ENCODE measurements around the gene TAOK3.
"Not testable (repeated sequence)": the region's sequence is repeated elsewhere in the genome, so short reads cannot be mapped to it uniquely, and the experiment has no call there.

The TAOK3 gene

DNA sequence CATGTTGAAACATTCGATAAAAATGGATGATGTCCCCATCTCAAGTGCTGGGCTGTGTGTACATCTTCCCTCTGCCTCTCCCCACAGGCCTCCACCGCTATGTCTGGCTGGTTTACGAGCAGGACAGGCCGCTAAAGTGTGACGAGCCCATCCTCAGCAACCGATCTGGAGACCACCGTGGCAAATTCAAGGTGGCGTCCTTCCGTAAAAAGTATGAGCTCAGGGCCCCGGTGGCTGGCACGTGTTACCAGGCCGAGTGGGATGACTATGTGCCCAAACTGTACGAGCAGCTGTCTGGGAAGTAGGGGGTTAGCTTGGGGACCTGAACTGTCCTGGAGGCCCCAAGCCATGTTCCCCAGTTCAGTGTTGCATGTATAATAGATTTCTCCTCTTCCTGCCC, 228.2 kb downstream of the TAOK3 start:
- no peak for DNase-seq (ENCODE audit: low read depth in 2 of 2, low spot score in 1 of 2)

DNA sequence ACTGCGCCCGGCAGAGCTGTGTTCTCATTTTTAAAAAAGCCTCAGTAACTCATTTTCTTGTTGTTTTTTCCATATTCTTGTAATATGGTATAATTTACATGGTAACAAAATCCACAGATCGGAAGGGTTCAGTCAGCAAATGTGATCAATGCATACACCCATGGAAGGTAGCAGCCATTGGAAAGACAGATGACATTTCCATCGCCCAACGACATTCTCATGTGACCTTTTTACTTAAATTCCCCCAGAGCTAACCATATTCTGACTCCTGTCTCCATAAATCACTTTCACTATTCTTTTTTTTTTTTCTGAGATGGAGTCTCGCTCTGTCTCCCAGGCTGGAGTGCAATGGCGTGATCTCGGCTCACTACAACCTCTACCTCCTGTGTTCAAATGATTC, 231.9 kb downstream of the TAOK3 start:
- no peak for DNase-seq (ENCODE audit: low read depth in 2 of 2, low spot score in 1 of 2)

DNA sequence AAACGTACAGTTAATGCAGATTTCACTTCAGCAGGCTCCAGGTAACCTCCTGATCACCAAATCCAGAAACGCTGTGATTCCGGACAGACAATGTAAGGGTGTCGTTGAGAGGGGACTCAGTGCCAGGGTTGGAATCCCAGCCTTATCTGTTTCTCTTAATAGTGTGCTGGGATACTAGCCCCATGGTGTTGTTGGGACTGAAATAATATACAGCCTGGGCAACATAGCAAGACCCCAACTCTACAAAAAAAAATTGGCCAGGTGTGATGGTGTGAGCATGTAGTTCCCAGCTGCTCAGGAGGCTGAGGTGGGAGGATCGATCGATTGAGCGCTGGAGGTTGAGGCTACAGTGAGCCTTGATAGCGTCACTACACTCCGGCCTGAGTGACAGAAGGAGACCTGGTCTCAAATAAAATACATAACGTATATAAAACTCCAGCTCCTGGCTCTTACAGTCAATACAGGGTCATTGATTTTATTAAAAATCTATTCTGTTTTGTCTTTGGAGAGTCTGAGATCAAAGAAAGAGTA, 235.5 kb downstream of the TAOK3 start:
- DNase-seq (ENCODE audit: low read depth in 2 of 2, low spot score in 1 of 2): no peak

DNA sequence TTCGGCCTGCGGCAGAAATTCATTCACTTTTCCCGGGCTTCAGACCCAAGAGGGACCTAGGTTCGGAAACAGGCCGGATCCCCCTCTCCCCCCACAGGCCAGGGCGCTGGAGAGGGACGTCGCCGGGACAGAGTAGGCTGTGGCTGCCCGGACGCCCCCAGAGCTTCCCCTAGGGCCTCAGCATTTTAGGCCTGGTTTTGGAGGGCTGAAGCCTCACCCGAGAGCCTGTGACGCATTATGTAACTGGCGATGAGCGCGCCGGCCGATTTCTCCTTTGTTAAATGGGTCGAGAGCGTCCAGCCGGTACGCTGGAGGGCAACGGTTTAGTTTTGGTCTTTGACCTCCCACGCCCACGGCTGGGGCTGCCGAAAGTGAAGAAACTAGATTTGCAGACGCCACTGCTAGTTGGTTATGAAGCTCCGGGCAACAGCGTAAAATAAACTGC, 236.1 kb downstream of the TAOK3 start:
- peak in 1 of 2 donors; percentile 0 for DNase-seq (ENCODE audit: low read depth in 2 of 2, low spot score in 1 of 2)

DNA sequence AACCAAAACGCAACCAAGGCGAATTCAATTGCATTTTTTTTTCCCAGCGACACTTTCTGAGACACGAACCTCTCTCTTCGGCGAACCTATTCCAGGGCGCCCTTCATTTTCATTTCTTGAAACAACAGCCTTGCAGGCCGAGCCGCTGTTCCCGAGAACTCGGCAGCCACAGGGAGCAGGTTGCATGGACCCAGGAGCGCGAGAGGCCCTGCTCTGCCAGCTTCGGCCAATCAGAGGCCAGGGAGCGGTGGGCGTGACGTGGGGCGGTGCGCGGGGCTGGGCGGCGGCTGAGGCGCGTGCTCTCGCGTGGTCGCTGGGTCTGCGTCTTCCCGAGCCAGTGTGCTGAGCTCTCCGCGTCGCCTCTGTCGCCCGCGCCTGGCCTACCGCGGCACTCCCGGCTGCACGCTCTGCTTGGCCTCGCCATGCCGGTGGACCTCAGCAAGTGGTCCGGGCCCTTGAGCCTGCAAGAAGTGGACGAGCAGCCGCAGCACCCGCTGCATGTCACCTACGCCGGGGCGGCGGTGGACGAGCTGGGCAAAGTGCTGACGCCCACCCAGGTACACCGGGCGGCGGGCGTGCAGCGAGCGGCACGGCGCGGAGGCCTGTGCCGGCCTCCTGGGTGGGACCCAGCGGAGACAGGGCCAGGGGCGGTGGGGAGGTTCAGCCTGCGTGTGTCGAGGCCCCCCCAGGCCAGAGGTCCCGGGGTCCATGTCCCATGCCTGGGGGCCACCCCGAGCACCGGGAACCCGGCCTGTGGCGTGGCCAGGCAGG, 236.7 kb downstream of the TAOK3 start, which contains the start of gene PEBP1:
TSS of gene PEBP1 (plus strand) at position 337 of the 771 bp plus-strand sequence. CDS start at position 423, 86 bp downstream.
- peak; percentile 80 for DNase-seq (ENCODE audit: low read depth in 2 of 2, low spot score in 1 of 2)

DNA sequence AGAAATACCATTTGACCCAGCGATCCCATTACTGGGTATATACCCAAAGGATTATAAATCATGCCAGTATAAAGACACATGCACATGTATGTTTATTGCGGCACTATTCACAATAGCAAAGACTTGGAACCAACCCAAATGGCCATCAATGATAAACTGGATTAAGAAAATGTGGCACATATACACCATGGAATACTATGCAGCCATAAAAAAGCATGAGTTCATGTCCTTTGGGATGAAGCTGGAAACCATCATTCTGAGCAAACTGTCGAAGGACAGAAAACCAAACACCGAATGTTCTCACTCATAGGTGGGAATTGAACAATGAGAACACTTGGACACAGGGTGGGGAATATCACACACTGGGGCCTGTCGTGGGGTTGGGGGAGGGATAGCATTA, 243.3 kb downstream of the TAOK3 start:
- not testable (repeated sequence) for DNase-seq (ENCODE audit: low read depth in 2 of 2, low spot score in 1 of 2)

DNA sequence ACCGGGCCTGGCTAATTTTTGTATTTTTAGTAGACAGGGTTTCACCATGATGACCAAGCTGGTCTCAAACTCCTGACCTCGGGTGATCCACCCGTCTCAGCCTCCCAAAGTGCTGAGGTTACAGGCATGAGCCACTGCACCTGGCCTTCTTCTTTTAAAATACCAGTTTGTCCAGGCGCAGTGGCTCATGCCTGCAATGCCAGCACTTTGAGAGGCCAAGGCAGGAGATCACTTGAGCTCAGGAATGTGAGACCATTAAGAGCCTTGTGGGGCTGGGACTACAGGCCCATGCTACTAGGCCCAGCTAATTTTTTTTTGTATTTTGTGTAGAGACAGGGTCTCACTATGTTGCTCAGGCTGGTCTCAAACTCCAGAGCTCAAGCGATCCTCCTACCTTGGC, 244.8 kb downstream of the TAOK3 start:
- no peak for DNase-seq (ENCODE audit: low read depth in 2 of 2, low spot score in 1 of 2)

DNA sequence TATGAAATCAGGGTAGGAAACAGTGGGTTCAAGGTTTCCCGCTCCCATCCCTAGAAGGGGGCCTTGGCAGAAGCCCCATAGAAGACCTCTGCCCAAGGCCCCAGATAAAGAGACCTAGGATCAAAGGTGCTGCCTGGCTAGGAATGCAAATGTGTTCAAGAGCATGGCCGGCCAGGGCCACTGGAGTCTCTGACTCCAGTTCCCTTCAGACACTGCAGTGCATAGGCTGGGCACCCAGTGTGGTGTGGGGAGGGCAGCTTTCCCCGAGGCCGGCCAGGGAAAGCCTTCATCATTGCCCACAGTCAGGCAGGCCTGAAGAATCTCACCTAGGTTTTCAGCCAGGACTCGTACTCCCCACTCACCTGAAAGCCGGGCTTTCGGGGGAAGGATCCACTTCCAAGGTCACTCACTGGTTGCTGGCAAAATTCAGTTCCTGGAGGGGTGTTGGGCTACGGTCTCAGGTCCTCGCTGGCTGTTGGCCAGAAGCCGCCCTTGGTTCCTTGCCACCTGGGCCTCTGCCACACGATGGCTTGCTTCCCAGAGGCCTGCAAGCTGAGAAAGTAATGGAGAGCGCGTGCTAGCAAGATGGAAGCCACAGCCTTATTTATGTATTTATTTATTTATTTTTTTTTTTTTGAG, 246.5 kb downstream of the TAOK3 start:
- no peak for DNase-seq (ENCODE audit: low read depth in 2 of 2, low spot score in 1 of 2)

DNA sequence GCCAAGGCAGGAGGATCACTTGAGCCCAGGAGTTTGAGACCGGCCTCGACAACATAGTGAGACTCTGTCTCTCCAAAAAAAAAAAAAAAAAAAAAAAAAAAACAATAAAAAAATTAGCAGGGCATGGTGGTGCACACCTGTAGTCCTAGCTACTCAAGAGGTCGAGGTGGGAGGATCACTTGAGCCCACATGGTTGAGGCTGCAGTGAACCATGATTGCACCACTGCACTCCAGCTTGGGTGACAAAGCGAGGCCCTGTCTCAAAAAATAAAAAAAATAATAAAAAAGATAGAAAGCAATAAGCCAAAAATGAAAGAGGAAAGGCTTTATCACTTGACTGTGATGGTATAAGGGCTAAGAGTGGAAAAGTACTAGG, 247.0 kb downstream of the TAOK3 start:
- no peak for DNase-seq (ENCODE audit: low read depth in 2 of 2, low spot score in 1 of 2)

DNA sequence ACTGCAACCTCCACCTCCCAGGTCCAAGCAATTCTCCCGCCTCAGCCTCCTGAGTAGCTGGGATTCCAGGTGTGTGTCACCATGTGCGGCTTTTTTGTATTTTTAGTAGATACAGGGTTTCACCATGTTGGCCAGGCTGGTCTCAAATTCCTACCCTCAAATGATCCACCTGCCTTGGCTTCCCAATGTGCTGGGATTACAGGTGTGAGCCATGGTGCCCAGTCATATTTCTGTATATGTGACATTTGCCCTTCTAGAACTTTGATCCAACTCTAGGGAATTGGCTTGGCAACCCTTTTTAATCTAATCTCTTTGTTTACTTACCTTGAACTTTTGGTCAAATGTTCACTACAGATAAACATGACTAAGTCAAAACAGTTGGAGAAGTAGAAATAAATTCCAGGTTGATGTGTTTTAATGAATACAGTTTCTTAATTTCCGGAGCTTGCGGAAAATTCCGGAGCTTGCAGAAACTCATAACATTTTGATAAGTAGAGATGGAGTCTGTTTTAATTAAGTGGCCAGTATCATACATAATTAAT, 248.3 kb downstream of the TAOK3 start:
- no peak for DNase-seq (ENCODE audit: low read depth in 2 of 2, low spot score in 1 of 2)

DNA sequence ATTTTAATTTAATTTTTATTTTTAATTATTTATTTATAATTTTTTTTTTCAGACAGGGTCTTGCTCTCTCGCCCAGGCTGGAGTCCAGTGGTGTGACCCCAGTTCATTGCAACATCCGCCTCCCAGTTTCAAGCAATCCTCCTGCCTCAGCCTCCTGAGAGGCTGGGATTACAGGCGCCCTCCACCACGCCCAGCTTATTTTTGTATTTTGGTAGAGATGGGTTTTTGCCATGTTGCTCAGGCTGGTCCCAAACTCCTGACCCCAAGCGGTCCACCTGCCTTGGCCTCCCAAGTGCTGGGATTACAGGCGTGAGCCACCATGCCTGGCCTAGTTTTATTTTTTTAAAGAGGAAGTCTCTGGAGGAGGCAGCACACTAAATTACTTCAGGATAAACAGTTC, 250.4 kb downstream of the TAOK3 start:
- no peak for DNase-seq (ENCODE audit: low read depth in 2 of 2, low spot score in 1 of 2)

DNA sequence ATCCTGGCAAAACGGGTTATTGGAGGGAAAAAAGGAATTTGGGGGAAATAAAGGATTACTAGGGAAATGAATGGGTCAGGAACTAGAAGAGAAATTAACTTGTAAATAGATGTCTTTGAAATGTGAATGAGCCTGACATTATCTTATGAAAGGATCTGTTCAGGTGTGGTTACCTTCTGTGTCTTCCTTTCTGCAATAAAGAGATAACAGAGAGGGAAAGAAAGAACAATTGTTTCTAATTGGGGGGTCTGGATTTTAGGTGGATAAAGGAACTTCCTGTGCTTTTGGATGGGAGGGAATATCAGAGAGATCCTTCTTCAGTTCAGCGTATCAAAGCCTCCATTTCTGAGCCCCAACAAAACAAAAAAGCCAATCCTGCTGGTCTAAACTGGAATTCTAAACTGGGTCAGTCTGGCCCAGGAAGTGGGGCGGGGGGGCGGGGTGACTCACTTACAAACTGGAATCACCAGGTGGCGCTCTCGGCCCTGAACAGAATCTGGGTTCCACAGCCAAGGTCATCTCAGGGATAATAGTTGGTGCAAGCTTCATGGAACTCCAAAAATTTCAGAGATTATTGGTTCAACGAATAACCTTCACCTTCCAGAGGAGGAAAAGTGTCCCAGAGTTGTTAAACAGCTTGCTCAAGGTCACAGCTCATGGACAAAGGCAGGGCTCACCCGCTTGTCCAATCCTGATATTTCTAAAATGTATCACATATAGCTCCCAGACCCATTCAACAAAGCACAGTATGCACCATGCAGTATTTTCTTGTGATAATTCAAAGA, 251.9 kb downstream of the TAOK3 start:
- DNase-seq (ENCODE audit: low read depth in 2 of 2, low spot score in 1 of 2): peak; percentile 16 to 28

DNA sequence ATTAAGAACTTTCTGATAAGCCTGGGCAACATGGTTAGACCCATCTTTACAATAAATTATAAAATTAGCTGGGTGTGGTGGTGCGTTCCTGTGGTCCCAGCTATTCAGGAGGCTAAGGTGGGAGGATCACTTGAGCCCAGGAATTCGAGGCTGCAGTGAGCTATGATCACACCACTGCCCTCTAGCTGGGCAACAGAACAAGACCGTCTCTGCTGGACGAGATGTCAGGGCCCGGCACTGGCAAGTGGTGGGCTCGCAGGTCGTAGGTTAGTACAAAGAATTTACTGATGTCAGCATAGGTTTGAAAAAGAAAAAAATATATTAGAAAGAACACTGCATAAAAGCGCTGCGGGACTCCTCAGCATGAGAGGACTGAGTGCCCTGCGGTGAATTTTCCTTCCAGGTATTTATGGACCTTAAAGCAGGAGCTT, 253.2 kb downstream of the TAOK3 start:
- DNase-seq (ENCODE audit: low read depth in 2 of 2, low spot score in 1 of 2): no peak

DNA sequence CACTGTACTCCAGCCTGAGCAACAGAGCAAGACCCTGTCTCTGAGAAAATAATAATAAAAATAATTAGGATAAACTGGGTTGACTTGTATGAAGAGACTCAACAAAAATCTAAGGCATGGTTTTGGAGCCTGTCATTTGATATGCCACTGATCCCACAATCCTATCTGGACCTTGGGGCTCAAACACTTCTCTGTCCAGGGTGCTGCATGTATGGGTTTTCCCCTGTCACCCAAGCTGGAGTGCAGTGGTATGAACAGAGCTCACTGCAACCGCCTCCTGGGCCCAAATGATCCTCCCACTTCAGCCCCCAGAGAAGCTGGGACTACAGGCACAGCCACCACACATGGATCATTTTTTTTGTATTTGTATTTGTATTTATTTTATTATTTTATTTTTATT, 263.6 kb downstream of the TAOK3 start:
- no peak for DNase-seq (ENCODE audit: low read depth in 2 of 2, low spot score in 1 of 2)

DNA sequence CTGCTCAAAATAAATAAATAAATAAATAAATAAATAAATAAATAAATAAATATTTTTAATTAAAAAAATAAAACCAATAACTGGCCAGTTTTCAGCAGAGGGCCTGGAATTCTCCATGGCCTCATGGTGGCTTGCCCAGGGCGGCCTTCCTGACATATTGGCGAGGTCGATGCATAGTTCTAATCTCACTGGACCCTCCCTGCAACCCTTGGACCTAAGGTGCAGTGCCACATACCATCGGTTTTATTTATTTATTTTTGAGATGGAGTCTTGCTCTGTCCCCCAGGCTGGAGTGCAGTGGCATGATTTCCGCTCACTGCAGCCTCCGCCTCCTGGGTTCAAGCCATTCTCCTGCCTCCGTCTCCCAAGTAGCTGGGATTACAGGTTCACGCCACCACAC, 265.0 kb downstream of the TAOK3 start:
- DNase-seq (ENCODE audit: low read depth in 2 of 2, low spot score in 1 of 2): no peak

DNA sequence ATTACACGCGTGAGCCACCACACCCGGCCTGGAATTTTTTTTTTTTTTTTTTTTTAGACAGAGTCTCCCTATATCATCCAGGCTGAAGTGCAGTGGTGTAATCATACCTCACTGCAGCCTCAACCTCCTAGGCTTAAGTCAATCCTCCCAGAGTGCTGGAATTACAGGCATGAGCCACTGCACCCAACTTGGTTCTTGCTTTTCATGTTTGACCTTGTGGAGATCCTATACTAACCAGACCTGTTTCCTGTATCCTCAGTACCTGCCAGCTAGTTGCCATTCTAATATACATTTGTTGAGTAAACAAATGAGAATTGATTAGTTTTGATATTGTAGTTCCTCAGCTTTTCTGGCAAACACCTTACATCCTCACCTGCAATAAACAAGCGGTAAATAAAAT, 265.7 kb downstream of the TAOK3 start:
- DNase-seq (ENCODE audit: low read depth in 2 of 2, low spot score in 1 of 2): no peak

DNA sequence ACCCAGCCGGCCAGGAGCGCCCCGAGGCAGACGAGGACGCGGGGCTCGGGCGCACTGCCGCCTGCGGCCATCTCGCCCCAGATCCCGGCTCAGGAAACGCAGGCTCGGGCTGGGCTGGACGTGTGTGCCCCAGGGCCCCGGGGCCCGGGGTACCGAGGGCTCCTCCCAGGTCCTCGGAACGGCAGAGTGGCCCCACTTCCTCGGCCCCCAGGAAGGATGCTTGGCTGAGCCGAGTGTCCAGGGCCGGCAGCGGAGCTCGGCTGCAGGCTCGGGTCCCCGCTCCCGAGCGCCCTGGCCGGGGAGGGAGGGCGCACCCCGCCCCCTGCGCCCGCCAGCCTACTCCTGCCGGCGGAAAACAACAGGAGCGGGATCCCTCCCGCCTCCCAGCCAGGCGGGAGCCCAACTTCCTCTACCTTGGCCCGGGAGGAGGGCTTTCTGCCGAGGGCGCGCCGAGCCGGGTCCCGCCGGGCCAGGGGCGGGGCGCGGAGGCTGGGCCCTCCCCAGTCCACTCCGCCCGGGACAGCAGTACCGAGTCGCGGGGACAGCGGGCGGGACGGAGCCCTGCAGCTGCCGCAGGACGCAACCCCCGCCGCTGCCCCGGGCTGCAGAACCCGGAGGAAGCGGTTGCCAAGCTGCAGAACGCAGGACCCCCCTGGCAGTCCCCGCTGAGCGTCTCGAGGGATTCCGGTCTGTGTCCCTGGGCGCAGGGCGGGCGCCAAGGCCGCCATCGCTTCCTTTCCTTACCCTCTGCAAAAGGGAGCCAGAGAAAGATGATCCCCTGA, 268.9 kb downstream of the TAOK3 start, which contains the start of gene VSIG10:
TSS of gene VSIG10 (minus strand) at position 411 of the 782 bp plus-strand sequence. CDS start at position 71, 340 bp downstream.
- DNase-seq (ENCODE audit: low read depth in 2 of 2, low spot score in 1 of 2): no peak

DNA sequence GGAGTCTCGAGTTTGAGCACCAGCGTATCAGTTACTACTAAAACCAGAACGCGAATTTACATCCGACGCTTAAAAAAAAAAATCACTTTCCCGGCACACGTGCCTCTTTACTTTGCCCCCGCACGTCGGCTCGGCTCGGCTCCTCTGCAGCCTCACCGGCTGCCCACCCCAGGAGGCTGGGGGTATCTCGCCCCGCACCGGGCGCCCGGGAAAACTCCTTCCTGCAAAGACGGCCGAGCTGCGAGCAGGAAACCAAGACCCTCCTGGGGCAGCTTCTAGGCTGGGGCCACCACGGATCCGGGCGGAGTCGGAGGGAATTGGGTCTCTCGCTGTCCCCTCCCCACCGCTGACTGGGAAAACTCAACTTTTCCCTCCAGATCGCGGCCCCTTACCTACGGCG, 269.5 kb downstream of the TAOK3 start:
- no peak for DNase-seq (ENCODE audit: low read depth in 2 of 2, low spot score in 1 of 2)

DNA sequence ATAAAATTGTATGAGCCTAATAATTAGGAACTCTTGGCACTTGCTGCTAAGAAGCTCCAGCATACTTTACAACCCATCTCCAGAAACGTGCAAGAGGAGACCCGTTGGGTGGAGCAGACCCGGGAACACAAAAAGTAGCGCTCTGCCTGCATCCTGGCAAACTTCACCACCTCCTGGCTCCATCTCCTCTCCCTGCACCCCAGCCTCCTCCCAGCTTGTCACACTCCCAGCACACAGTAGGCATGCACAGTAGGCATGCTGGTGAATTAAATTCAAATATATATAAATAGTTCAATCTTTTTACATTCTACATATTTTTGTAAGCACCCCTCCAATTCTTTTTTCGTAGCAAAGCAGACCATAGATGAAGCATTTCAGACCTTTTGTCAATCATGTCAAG, 270.1 kb downstream of the TAOK3 start:
- no peak for DNase-seq (ENCODE audit: low read depth in 2 of 2, low spot score in 1 of 2)

DNA sequence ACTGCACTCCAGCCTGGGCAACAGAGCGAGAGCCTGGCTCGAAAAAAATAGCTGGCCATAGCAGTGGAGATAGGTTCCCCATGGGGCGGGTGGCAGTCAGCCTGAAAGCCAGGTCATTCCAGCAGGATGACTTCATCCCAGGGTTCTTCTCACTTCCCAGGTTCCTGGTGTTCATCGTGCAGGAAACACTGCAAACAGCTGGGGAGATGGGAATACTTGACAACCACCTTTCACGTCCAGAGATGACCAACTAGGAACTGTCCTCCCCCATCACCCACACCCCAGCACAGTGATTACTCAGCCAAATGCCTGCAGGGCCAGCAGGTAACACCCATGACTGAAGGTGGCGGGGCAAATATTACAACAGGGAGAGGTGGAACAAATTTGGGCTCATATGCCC, 270.6 kb downstream of the TAOK3 start:
- DNase-seq (ENCODE audit: low read depth in 2 of 2, low spot score in 1 of 2): no peak
